AG08396 (cell line): ENCODE data around the gene KIFC3.
"Not testable (repeated sequence)": the region's sequence is repeated elsewhere in the genome, so short reads cannot be mapped to it uniquely, and the experiment has no call there.

Source experiments
- DNase-seq: peaks from one replicate; pipeline ENCODE4 v3.0.0; 2012; ENCODE audit warnings: low spot score, mixed read lengths

KIFC3 gene

DNA sequence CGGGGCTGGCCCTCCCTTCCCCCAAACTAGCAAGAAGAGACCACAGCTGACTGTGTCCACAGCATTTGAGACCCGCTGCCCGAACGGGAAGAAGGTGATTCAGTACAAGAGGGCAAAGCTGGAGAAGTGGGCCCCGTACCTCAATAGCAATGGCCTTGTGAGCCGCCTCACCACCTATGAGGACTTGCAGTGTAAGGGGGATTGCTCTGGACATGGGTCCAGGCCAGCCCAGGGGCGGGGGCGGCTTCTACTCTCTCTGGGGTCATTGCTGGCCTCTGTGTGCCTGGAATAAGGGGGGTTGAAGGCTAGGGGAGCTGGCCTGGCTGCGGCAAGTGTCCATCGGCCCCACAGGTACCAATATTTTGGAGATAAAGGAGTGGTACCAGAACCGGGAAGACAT lies 79.6 kb downstream of the KIFC3 start:
- DNase-seq, result no peak

DNA sequence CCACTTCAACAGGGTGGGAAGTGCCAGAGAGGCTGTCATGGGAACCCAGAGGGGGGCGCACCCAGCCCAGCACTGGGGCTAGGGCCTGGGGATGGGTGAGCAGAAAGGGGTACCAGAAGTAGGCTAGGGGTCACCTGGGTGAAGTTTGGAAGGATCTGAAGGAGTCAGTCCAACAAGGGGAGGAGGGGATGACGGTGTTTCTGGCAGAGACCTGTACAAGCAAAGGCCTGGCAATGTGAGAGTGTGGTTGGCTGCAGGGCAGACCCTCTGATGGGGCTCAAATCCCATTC lies 80.1 kb downstream of the KIFC3 start:
- no peak for DNase-seq

DNA sequence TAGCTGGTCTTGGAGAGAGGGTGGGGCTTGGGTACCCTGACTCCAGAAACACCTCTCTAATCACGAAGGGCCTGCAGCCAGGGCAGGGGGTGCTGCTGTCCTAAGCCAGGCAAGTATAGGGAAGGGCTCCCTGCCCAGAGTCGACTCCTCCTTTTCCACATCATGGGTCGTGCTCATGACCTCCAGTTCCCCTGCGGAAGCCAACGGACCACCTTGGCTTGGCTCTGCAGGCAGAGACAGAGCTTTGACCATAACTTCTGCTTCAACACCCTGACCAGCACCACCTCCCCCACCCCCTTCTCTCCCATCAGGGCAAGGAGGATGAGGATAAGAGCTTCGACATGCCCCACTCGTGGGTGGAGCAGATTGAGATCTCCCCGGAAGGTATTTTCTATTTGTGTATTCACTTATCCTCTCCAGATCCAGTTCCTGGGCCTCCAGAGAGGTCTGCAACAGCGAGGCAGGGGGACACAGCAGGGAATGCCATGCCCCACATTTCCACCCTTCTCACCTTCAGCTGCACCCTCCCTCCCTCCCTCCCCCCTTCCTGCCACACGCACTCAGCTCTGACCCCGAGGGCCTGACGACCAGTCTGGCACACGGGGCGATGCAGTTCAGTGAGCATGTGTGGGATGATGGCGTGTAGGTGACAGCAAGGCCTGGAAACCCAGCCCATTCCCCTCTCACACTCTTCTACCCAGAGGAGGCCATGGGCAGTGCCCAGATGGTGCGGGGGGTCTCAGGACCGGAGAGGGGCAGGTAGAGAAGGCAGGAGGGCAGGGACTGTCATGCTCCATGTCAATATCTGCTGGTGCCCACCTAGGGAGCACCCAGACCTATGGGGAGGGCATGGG lies 80.7 kb downstream of the KIFC3 start:
- DNase-seq, result no peak

DNA sequence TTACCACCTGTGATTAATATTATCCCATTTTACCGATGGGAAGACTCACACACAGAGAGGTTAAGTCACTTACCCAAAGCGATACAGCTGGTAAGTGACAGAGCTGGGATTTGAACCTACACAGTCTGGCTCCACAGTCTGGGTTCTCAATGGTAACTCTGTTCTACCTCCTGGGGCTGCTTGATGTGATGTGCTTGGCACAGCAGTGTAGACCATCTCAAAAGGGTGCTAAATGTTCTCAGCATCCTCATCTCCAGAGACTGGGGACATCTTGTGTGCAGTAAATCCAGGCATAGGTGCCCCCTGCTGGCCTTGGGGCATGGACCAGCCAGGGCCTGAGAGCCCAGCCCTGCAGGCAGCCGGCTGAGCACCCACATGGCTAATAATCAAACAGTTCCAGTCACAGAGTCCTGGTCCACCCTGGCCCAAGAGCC lies 82.1 kb downstream of the KIFC3 start:
- peak; percentile 74 for DNase-seq

DNA sequence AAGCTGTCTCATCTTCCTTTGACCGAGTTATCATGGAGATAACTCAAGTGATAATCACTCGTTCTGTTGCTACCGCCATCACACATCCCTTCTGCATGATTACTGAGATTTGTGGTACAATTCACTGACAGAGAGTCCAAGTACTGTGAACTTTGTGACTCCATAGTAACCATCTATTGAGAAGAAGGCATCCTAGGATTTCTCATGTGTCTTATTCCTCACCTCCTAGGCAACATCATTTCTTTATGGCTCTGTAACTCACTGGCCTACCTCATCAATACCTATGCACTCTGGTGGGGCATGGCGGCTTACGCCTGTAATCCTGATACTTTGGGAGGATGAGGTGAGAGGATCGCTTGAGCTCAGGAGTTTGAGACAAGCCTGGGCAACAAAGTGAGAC lies 88.2 kb downstream of the KIFC3 start:
- no peak for DNase-seq

DNA sequence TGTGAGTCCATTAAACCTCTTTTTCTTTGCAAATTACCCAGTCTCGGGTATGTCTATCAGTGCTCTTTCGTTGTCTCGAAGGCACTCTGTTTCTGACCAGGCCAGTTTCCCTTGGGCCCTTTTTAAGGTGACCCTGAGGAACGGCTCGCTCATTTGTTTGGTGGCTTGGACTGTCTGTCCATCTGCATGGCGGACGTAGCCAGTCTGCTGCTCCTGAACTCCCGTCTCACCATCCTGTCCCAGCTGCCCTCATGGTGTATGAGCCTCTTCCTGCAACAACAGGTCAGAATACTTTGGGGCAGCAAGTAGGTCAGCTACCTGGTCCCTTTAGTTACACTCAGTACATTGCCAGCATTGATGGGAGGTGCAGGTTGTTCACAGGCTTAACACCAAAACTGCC lies 88.7 kb downstream of the KIFC3 start:
- no peak for DNase-seq

DNA sequence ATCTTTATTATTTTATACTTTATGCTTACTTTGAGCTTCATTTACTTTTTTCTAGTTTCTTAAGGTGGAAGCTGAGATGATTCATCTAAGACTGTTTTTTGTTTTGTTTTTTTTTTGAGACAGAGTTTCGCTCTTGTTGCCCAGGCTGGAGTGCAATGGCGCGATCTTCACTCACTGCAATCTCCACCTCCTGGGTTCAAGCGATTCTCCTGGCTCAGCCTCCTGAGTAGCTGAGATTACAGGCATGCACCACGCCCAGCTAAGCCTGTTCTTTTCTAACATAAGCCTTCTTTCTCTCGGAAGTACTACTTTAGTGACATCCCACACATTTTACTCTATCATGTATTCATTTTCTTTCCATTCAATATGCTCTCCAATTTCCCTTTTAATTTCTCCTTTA lies 89.7 kb downstream of the KIFC3 start:
- DNase-seq, result not testable (repeated sequence)

DNA sequence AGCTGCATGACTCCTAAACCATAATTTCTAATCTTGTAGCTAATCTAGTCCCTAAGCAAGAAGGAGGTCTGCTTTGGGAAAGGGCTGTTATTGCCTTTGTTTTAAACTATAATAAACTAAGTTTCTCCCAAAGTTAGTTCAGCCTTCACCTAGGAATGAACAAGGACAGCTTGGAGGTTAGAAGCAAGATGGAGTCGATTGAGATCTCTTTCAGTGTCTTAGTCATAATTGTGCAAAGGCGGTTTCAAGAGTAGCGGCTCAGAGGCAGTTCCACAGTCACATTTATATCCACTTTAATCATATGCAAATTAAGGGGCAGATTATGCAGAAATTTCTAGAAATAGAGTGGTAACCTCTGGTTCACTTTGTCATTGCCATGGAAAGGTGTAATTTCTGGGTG lies 90.3 kb downstream of the KIFC3 start:
- no peak for DNase-seq

DNA sequence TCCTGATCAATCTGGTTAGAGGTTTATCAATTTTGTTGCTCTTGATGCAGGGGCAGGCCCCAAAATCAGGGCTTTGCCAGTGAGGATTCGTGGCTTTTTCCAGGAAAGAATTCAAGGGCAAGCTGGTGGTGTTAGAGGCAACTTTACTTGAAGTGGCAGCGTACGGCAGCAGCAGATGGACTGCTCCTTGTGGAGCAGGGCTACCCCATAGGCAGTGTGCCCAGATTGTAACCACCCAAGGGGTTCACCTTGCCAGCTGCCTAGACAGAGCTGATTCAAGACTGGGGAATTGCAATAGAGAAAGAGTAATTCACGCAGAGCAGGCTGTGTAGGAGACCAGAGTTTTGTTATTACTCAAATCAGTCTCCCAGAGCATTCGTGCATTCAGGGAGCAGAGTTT lies 90.9 kb downstream of the KIFC3 start:
- DNase-seq, result no peak

DNA sequence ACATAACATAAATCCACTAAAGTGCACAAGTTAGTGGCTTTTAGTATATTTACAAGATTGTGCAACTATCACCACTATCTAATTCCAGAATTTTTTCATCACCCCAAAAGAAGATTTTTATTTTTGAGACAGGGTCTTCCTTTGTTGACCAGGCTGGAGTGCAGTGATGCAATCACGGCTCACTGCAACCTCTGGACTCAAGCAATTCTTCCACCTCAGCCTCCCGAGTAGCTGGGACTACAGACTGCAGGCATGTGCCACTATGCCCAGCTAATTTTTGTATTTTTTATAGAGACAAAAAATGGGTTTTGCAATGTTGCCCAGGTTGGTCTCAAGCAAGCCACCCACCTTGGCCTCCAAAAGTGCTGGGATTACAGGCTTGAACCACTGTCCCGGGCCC lies 92.6 kb downstream of the KIFC3 start:
- no peak for DNase-seq
